Forelimb muscle (tissue), 1 donor: ENCODE results near the gene WTAP. TPM values are rescaled to one million over a fixed set of nuclear protein-coding genes. Genes with fewer than 3 reads are reported as not detected.

Experiments used
- DNase-seq: peaks from one replicate; pipeline ENCODE4 v3.0.0-alpha.2; 2013; ENCODE audit warnings: low read depth
- polyA plus RNA-seq: library from polyadenylated mRNA; unstranded; fragments of 120-200 nt; gene quantifications from one replicate; pipeline ENCODE4 v1.2.1, GENCODE V29; 2013; ENCODE audit not compliant: insufficient read length

WTAP gene
- polyA plus RNA-seq, 1 donor = 64.7 TPM

GRCh38 chr6:159805440-159806020 lies 78.2 kb downstream of the WTAP start:
- no peak for DNase-seq

Other genes starting within 250 kb of the WTAP start
- gene SOD2, start 34.3 kb upstream of the WTAP start, polyA plus RNA-seq = 92.6 TPM
- 16.2 TPM for gene ACAT2, start 34.5 kb downstream of the WTAP start, polyA plus RNA-seq
- gene TCP1, start 62.1 kb downstream of the WTAP start, polyA plus RNA-seq = 210 TPM
- 79.1 TPM for gene MRPL18, start 63.0 kb downstream of the WTAP start, polyA plus RNA-seq
- 0.23 TPM for gene PNLDC1, start 72.8 kb downstream of the WTAP start, polyA plus RNA-seq
- 0.18 TPM for gene MAS1, start 163.5 kb downstream of the WTAP start, polyA plus RNA-seq
- 124 TPM for gene IGF2R, start 241.6 kb downstream of the WTAP start, polyA plus RNA-seq